GM15510 (cell line): Measurements from ENCODE around the gene RBMS1.

Experiments used
- POLR2A ChIP-seq: IDR thresholded peaks from 3 replicates; pipeline ENCODE4 v1.6.1; 2011; ENCODE audit warnings: borderline replicate concordance; ENCODE audit not compliant: insufficient read length; ENCODE audit errors: extremely low read depth

Gene RBMS1

DNA sequence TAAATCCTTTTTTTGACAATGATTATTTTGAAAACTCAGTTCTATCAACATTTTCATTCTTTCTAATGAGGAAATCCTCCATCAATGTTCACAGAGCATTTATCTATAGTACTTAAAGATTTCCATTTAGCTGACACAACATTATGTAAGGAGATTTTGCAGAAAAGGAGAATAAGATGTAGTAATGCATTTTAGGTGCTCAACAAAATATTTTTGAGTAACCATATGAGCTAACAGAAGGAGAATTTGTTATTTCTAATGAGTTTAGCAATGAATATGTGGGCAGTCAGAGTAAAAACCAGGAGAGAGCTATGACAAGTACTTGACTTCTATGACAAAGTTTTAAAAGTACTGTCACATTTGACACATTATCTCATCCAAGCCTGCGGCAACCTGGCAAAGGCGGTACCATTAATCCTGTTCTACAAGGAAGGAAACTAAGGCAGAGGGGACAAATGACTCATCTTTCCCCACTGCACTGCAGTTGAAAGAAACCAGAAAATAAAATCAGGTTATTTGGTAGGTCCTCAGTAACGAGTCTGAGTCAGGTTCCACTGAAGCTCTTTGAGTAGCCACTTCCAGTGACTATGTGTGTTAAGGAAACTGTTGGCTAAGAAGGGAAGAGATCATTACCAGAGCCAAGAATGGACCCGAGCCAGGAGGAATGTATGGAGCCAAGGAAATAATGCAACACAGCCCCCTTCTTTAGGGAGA lies 159.4 kb downstream of the RBMS1 start:
- no peak for TF ChIP-seq POLR2A

DNA sequence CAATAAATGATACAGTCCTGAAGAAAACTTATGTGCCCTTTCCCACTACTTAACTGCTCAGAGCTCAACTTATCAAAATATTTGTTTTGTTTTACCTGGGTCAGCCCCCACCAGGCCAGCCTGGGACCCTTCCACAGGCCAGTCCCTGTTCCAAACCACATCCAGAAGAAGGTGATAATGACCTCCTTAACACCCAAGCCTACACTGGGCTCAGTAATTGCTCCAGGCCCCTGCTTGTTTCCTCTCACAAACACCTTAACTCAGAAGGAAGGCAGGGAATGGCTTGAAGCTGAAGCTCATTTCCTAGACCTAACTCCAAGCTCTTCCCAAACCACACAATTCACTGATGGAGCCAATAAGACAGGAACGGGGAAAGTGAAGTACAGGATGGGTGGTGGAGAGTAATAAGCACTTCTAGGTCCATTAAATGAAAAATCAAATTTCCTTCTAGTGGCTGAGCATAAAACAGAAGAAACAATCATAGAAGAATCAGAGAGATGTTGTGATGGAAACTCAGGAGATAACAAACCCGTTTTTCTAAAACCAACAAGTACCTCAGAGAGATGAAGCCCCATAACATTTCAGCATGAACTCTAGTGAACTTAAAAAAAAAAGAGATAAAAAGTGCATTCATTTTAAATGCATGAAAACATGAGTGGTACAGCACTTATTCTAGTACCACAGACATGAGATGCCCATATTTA lies 160.1 kb downstream of the RBMS1 start:
- TF ChIP-seq POLR2A: no peak

GRCh38 chr2:160332318-160332717 lies 161.3 kb downstream of the RBMS1 start:
- TF ChIP-seq POLR2A: no peak

- TF ChIP-seq POLR2A: no peak
Measured at GRCh38 chr2:160331258-160332025, 162.2 kb downstream of the RBMS1 start.

- TF ChIP-seq POLR2A: no peak
Measured at GRCh38 chr2:160328811-160329527, 164.6 kb downstream of the RBMS1 start.

GRCh38 chr2:160326786-160327185 lies 166.8 kb downstream of the RBMS1 start:
- no peak for TF ChIP-seq POLR2A

- TF ChIP-seq POLR2A: no peak
Measured at GRCh38 chr2:160325418-160325817, 168.2 kb downstream of the RBMS1 start.

DNA sequence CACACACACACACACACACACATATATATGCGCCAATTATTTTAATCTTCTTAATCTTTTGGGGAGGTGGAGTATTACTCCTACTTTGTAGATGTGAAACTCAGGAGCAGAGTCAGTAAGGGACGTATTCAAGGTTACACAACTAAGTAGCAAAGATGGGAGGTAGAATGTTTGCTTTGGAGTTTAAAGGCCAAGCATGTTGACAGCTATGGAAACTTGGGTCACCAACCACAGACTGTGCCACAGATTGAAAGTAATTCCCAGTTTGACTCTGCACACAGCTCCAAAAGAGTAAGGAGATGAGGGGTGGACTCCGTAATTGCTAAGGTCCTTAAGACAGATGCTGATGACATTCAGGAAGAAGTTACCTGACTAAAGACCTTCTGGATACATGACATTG lies 168.7 kb downstream of the RBMS1 start:
- TF ChIP-seq POLR2A: no peak

- TF ChIP-seq POLR2A: no peak
Measured at GRCh38 chr2:160324161-160324800, 169.3 kb downstream of the RBMS1 start.

DNA sequence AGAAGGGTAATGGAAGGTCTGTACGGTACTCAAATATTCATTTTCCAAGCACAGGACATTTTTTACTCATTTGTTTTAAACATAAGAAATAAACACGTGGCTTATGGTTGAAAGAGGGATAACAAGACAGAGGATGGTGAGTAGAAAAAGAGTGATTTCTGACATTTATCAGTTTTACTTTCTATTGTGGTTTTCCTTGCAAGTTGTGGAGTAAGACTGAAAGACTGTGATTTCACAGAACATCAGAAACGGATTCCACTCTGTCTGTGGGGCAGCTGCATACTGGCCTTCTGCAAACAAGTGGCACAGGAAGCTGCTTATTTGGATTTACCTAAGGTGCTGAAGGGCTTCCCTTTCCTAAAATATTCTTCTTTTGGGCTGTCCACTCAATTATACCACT lies 171.3 kb downstream of the RBMS1 start:
- TF ChIP-seq POLR2A: no peak

GRCh38 chr2:160321006-160321405 lies 172.6 kb downstream of the RBMS1 start:
- no peak for TF ChIP-seq POLR2A

GRCh38 chr2:160319700-160320099 lies 173.9 kb downstream of the RBMS1 start:
- no peak for TF ChIP-seq POLR2A

DNA sequence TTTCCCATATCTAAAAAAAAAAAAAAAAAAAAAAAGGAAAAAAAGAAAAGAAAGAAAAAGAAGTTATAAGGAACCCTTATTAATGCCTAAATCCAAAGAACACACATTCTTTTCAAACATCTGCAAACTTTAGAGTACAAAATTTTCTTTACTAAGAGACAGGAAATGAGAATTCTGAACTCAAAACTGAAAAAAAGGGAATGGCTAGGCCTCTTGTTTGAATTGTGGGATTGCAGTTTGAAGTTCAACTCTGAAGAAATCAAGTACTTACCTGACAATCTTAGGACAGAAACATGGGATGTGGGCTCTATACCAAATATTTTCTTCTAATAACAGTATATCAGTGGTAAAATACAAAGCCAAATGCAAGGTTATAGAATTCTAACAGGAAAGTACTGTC lies 175.4 kb downstream of the RBMS1 start:
- no peak for TF ChIP-seq POLR2A
